ENCODE measurements around the gene SYTL4. TPM values are rescaled to one million over a fixed set of nuclear protein-coding genes. Genes with fewer than 3 reads are reported as not detected.

Gene SYTL4
- total and polyA plus RNA-seq, 2 of the 8 experiments (the other 6 are each of a cell fraction or from before 2014, with no cell fraction given): 0.11 TPM

DNA sequence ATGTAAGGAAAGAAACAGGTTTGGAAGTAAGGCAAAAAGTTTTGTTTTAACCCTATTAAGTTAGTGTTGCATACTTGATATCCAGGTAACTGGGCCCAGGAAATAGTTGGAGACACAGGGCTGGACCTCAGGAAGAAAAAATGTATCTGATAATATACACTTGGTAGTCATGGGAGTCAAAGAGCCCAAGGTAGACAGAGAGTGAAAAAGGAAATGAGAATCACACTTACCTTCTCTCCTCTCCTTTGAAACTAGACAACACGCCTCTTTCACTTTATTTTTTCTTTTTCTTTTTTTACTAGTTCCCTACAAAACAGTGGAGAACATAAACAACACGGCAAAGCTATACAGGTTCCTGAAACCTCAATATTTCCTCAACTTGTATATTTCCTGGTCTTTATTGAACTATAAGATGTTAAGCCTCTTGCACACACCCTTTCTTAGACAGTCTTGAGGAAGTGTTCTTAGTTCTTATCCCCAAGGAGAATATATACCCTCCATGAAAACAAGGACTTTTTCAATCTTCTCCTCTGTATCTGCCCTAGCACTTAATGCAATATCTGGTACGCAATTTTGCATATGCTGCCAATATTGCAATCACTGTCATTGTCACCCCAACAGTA, 27.2 kb downstream of the SYTL4 start:
- Histone ChIP-seq H2AFZ (ENCODE audit: low read length) (no peak overlapping the region), H4K8ac (ENCODE audit: extremely low read depth, insufficient read depth, low read length) (no peak overlapping the region), H3K9me3 (ENCODE audit: insufficient read depth in 2 of 2, low read depth in 1 of 2, low read length in 1 of 2) (no peaks in the 10 kb centered on the region), H3K4ac (replicated peaks; ENCODE audit: insufficient read length, low read depth, low read length) (no peak overlapping the region), H2AK5ac (ENCODE audit: low read depth, low read length) (no peak overlapping the region), H2BK12ac (ENCODE audit: low read depth, low read length) (no peak overlapping the region), H3K27me3 (replicated peaks in 1 of 4; ENCODE audit: control insufficient read depth in 3 of 4, extremely low read depth in 1 of 4, insufficient read depth in 3 of 4, low read length in 3 of 4) (no peaks in the 10 kb centered on the region), H4K20me1 (replicated peaks in 1 of 2; ENCODE audit: control insufficient read depth in 1 of 2, insufficient read depth in 2 of 2, low read length in 2 of 2) (no peaks in the 10 kb centered on the region), H3K36me3 (ENCODE audit: control insufficient read depth in 2 of 4, insufficient read depth in 4 of 4, low read length in 3 of 4) (no peaks in the 10 kb centered on the region), H3K27ac (ENCODE audit: low read depth, low read length) (no peak overlapping the region), H2BK5ac (ENCODE audit: low read depth, low read length) (no peak overlapping the region), H3K23me2 (ENCODE audit: low read depth, low read length) (no peaks in the 10 kb centered on the region), H2BK15ac (ENCODE audit: low read length) (no peak overlapping the region), H3K79me2 (ENCODE audit: control insufficient read depth in 1 of 2, insufficient read depth in 2 of 2, low read length in 2 of 2) (no peaks in the 10 kb centered on the region), H2BK120ac (replicated peaks; ENCODE audit: low read depth, low read length) (no peak overlapping the region), H3K4me1 (replicated peaks in 1 of 4; ENCODE audit: control insufficient read depth in 3 of 4, insufficient read depth in 4 of 4, low read length in 3 of 4) (no peaks in the 10 kb centered on the region), H3K79me1 (ENCODE audit: low read depth, low read length) (no peaks in the 10 kb centered on the region), H3K14ac (ENCODE audit: insufficient read length) (no peak overlapping the region), H2BK20ac (ENCODE audit: low read length) (no peak overlapping the region), H4K5ac (ENCODE audit: insufficient read length, low read depth, low read length) (no peak overlapping the region), H3K23ac (ENCODE audit: insufficient read length) (no peak overlapping the region), H3K56ac (replicated peaks; ENCODE audit: insufficient read length, low read depth, low read length) (no peak overlapping the region), H3K4me3 (ENCODE audit: extremely low read depth in 1 of 4, insufficient read depth in 2 of 4, low read depth in 3 of 4, low read length in 4 of 4) (no peak overlapping the region), H4K91ac (replicated peaks; ENCODE audit: insufficient read length, low read length) (no peak overlapping the region), H3K18ac (ENCODE audit: extremely low read depth, low read length) (no peak overlapping the region), H3K9ac (replicated peaks in 1 of 4; ENCODE audit: extremely low read depth in 1 of 4, low read depth in 3 of 4, low read length in 3 of 4) (no peak overlapping the region), H3K4me2 (ENCODE audit: insufficient read depth in 1 of 2, low read depth in 2 of 2, low read length in 2 of 2) (no peak overlapping the region)
- WGBS, 2 experiments (ENCODE audit: extremely low coverage in 1 of 2, insufficient coverage in 1 of 2, insufficient read length in 1 of 2, insufficient replicate concordance in 2 of 2, low coverage in 1 of 2, low lambda C conversion rate in 2 of 2, missing lambda C conversion rate in 1 of 2): 52% methylated on average over 3 of the region's 3 CpGs; no CpG with 5 or more reads in 1 of the 2 experiments
- ChIA-PET POLR2A (ENCODE audit: partially characterized antibody) (no interaction called here), CTCF (ENCODE audit: partially characterized antibody) (no interaction called here)
- DNase-seq (ENCODE audit: low read depth in 1 of 2, low spot score in 2 of 2) (no peak), FAIRE-seq (no peak)
- TF ChIP-seq SIX5 (IDR thresholded peaks at IDR 0.05; ENCODE audit: low read depth, low read length) (no peak), KDM5A (IDR thresholded peaks at IDR 0.05; ENCODE audit: low read length) (no peak), EGR1 (IDR thresholded peaks at IDR 0.05; ENCODE audit: borderline replicate concordance, low read depth, low read length) (no peak), EP300 (IDR thresholded peaks at IDR 0.05; ENCODE audit: borderline replicate concordance in 1 of 2, low read depth in 2 of 2, low read length in 2 of 2) (no peak), TAF7 (optimal IDR thresholded peaks at IDR 0.05; ENCODE audit: borderline replicate concordance, low read depth, low read length) (no peak), CHD1 (IDR thresholded peaks at IDR 0.05; ENCODE audit: low read depth, low read length) (no peak), GTF2F1 (IDR thresholded peaks at IDR 0.05; ENCODE audit: borderline replicate concordance, low read depth, low read length) (no peak), POLR2A (IDR thresholded peaks at IDR 0.05; ENCODE audit: control extremely low read depth in 1 of 2, low read depth in 2 of 2, low read length in 2 of 2) (no peak), SUZ12 (IDR thresholded peaks at IDR 0.05; ENCODE audit: low read length) (no peak), KDM1A (IDR thresholded peaks at IDR 0.05; ENCODE audit: borderline replicate concordance, low read length) (no peak), RXRA (IDR thresholded peaks at IDR 0.05; ENCODE audit: insufficient read depth, low read depth, low read length) (no peak), SP2 (IDR thresholded peaks at IDR 0.05; ENCODE audit: low read length) (no peak)
- TF ChIP-seq, protein P1, sequence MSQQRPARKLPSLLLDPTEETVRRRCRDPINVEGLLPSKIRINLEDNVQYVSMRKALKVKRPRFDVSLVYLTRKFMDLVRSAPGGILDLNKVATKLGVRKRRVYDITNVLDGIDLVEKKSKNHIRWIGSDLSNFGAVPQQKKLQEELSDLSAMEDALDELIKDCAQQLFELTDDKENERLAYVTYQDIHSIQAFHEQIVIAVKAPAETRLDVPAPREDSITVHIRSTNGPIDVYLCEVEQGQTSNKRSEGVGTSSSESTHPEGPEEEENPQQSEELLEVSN (IDR thresholded peaks at IDR 0.05): no peak
